B cell (primary cell): ENCODE results near the gene DISP2. TPM values are rescaled to one million over a fixed set of nuclear protein-coding genes. Genes with fewer than 3 reads are reported as not detected.

Source experiments
- ATAC-seq: fragments of 200-7000 bp; cut with Tn5 transposase; one replicate; pipeline ENCODE4 v1.10.0; 2021; ENCODE audit warnings: low read depth, mild to moderate bottlenecking, moderate number of reproducible peaks, moderate library complexity
- CTCF ChIA-PET: fragments of 350-600 bp; sonication (Branson Sonifier 250); formaldehyde crosslinking; loops from one replicate; lab custom pipeline; 2021; ENCODE audit warnings: antibody characterized with exemption, inconsistent platforms; lab: Charles Lee
- POLR2A ChIA-PET: fragments of 350-600 bp; sonication (Branson Sonifier 250); formaldehyde crosslinking; loops from one replicate; lab custom pipeline; 2021; ENCODE audit warnings: antibody characterized with exemption; lab: Charles Lee
- DNase-seq: peaks from one replicate; pipeline ENCODE4 v3.0.0; 2013
- H2AFZ ChIP-seq: 2 replicates; pipeline ENCODE4 v1.6.1; 2012; ENCODE audit warnings: mild to moderate bottlenecking, low read depth, low read length; ENCODE audit not compliant: insufficient read depth, poor library complexity, severe bottlenecking
- H3K27ac ChIP-seq, 2 donors: 1 replicate in 1 of 2; 2 replicates in 1 of 2; pipeline ENCODE4 v1.5.1; 2012 to 2013; ENCODE audit warnings: low read length in 2 of 2, mild to moderate bottlenecking in 2 of 2, moderate library complexity in 1 of 2
- H3K27me3 ChIP-seq, 4 experiments: fragments of 200-600 bp in 1 of 4; sonication (generic) in 1 of 4; replicated peaks in 1 of 4; 1 replicate in 2 of 4; 2 replicates in 2 of 4; pipeline versions ENCODE4 v1.6.1 to v1.7.0; 2013 to 2016; ENCODE audit warnings: low read length in 3 of 4, mild to moderate bottlenecking in 2 of 4, mixed read lengths in 1 of 4, moderate library complexity in 1 of 4; ENCODE audit not compliant: insufficient read depth in 4 of 4, control insufficient read depth in 3 of 4; ENCODE audit errors: control extremely low read depth in 1 of 4
- H3K36me3 ChIP-seq, 2 experiments: replicated peaks in 1 of 2; 1 replicate in 1 of 2; 2 replicates in 1 of 2; pipeline versions ENCODE4 v1.6.1 to v1.7.1; 2013; ENCODE audit warnings: low read length in 1 of 2; ENCODE audit not compliant: insufficient read depth in 2 of 2, control insufficient read depth in 1 of 2; ENCODE audit errors: control extremely low read depth in 1 of 2, extremely low read depth in 1 of 2
- H3K4me1 ChIP-seq, 2 donors: fragments of 200-600 bp in 1 of 2; sonication (generic) in 1 of 2; 1 replicate in 1 of 2; 2 replicates in 1 of 2; pipeline versions ENCODE4 v1.5.1 to v1.6.1; 2013 to 2017; ENCODE audit warnings: low read length in 2 of 2; ENCODE audit not compliant: control insufficient read depth in 2 of 2, insufficient read depth in 2 of 2
- H3K4me2 ChIP-seq: replicated peaks from 2 replicates; pipeline ENCODE3; 2012; ENCODE audit warnings: mild to moderate bottlenecking, low read depth, low read length; ENCODE audit not compliant: poor library complexity, severe bottlenecking
- H3K4me3 ChIP-seq, 5 experiments: fragments of 200-600 bp in 1 of 5; sonication (generic) in 1 of 5; 1 replicate in 3 of 5; 2 replicates in 2 of 5; pipeline versions ENCODE4 v1.5.1 to v1.7.0; 2011 to 2016; ENCODE audit warnings: low read length in 4 of 5, mild to moderate bottlenecking in 4 of 5, low read depth in 2 of 5, control low read depth in 1 of 5, moderate library complexity in 1 of 5; ENCODE audit not compliant: insufficient read depth in 1 of 5; ENCODE audit errors: control extremely low read depth in 1 of 5, extremely low read depth in 1 of 5
- H3K79me2 ChIP-seq: fragments of 200-600 bp; sonication (generic); one replicate; pipeline ENCODE4 v1.6.0; 2016; ENCODE audit warnings: low read length; ENCODE audit not compliant: control insufficient read depth, insufficient read depth
- H3K9ac ChIP-seq: fragments of 200-600 bp; sonication (generic); 2 replicates; pipeline ENCODE4 v1.6.1; 2017; ENCODE audit warnings: mild to moderate bottlenecking, low read length, moderate library complexity
- H3K9me3 ChIP-seq, 3 donors: one replicate each; pipeline versions ENCODE4 v1.6.1 to v1.7.1; 2013; ENCODE audit warnings: low read length in 2 of 3; ENCODE audit not compliant: control insufficient read depth in 2 of 3, insufficient read depth in 1 of 3; ENCODE audit errors: control extremely low read depth in 1 of 3
- H4K20me1 ChIP-seq: 2 replicates; pipeline ENCODE4 v1.6.0; 2012; ENCODE audit warnings: mild to moderate bottlenecking, low read length; ENCODE audit not compliant: insufficient read depth, control insufficient read depth, poor library complexity, severe bottlenecking
- H3K27ac Mint-ChIP-seq: one replicate; pipeline ENCODE4 v1.8.0; 2021; ENCODE audit warnings: mixed read lengths
- H3K27me3 Mint-ChIP-seq: one replicate; pipeline ENCODE4 v1.8.0; 2021; ENCODE audit warnings: mixed read lengths
- H3K4me1 Mint-ChIP-seq: one replicate; pipeline ENCODE4 v1.8.0; 2021; ENCODE audit warnings: mixed read lengths
- H3K4me3 Mint-ChIP-seq: one replicate; pipeline ENCODE4 v1.8.0; 2021; ENCODE audit warnings: mixed read lengths
- H3K9me3 Mint-ChIP-seq: one replicate; pipeline ENCODE4 v1.8.0; 2022; ENCODE audit warnings: mixed read lengths; ENCODE audit not compliant: insufficient read depth
- EZH2 ChIP-seq: IDR thresholded peaks from 2 replicates; pipeline ENCODE4 v1.6.1; 2012; ENCODE audit warnings: borderline replicate concordance, low read depth, mild to moderate bottlenecking, moderate library complexity, low read length; ENCODE audit not compliant: insufficient read depth, poor library complexity, severe bottlenecking
- WGBS: methylation state at CpG from one replicate; pipeline ENCODE4 v1.1.5; 2013; ENCODE audit warnings: missing lambda C conversion rate; ENCODE audit not compliant: insufficient coverage; 5-methylcytosine and 5-hydroxymethylcytosine counted together
- intact Hi-C: fragments of 100-400 bp; cut with micrococcal nuclease; formaldehyde crosslinking; loops from one replicate; pipeline ENCODE4 v1.10.0; 2022
- polyA plus RNA-seq: library from polyadenylated mRNA; depleted of rRNA; stranded (reverse); fragments of >200 nt; gene quantifications from 2 replicates; pipeline ENCODE4 v1.2.3, GENCODE V29; 2012
- total RNA-seq, 2 donors: library from RNA; stranded (reverse); fragments of 120-200 nt in 1 of 2; gene quantifications; 1 replicate in 1 of 2; 2 replicates in 1 of 2; pipeline versions ENCODE4 v1.2.3 to v1.2.4, GENCODE V29; 2013 to 2022
- TF ChIP-seq, protein P1 (sequence below): fragments of 200-600 bp; IDR thresholded peaks from one replicate; pipeline ENCODE4 v1.8.0; 2022; ENCODE audit warnings: antibody characterized with exemption, mild to moderate bottlenecking

The DISP2 gene
- total and polyA plus RNA-seq, 2 donors (not counting 1 experiment from before 2014, with no cell fraction given), result 0.13 to 0.71 TPM

- whole genome bisulfite sequencing, result 87% methylated on average over 3 of the region's 3 CpGs
- H3K4me3 Mint-ChIP-seq, result no peak overlapping the region
Measured at GRCh38 chr15:40310993-40311392, 47.0 kb upstream of the DISP2 start.

More at GRCh38 chr15:40310993-40311392, 47.0 kb upstream of the DISP2 start:
- H3K9me3 ChIP-seq, result no peaks in the 10 kb centered on the region
- H3K9ac ChIP-seq, result no peak overlapping the region
- no peak overlapping the region for H3K27ac ChIP-seq
- ChIA-PET CTCF (interaction anchor here (1.5 to 14.9 kb wide), 11 partner anchors 10 to 95 kb away, joined by 4 to 227 read pairs (median 23); partner anchors contain the start of genes ANKRD63, CCDC9B, INAFM2 and IVD), POLR2A (interaction anchor here (0.6 to 1.5 kb wide), 2 partner anchors 28 to 204 kb away, joined by 3 to 4 read pairs; no protein-coding TSS in a partner anchor)
- peaks cover 0 to 5% (median 3%) of the 10 kb centered on the region in 4 experiments for H3K27me3 ChIP-seq
- H3K36me3 ChIP-seq, result no peaks in the 10 kb centered on the region
- H3K27ac Mint-ChIP-seq, result no peak overlapping the region
- peaks cover 24 to 45% of the 10 kb centered on the region in 2 donors for H3K4me1 ChIP-seq
- no peaks in the 10 kb centered on the region for H3K9me3 Mint-ChIP-seq
- no peak overlapping the region for H3K4me2 ChIP-seq
- DNase-seq (no peak), ATAC-seq (no peak)
- no peak overlapping the region for H3K4me3 ChIP-seq
- no peak overlapping the region for H2AFZ ChIP-seq
- H4K20me1 ChIP-seq, result no peaks in the 10 kb centered on the region
- no peak for TF ChIP-seq EZH2
- TF ChIP-seq, protein P1, sequence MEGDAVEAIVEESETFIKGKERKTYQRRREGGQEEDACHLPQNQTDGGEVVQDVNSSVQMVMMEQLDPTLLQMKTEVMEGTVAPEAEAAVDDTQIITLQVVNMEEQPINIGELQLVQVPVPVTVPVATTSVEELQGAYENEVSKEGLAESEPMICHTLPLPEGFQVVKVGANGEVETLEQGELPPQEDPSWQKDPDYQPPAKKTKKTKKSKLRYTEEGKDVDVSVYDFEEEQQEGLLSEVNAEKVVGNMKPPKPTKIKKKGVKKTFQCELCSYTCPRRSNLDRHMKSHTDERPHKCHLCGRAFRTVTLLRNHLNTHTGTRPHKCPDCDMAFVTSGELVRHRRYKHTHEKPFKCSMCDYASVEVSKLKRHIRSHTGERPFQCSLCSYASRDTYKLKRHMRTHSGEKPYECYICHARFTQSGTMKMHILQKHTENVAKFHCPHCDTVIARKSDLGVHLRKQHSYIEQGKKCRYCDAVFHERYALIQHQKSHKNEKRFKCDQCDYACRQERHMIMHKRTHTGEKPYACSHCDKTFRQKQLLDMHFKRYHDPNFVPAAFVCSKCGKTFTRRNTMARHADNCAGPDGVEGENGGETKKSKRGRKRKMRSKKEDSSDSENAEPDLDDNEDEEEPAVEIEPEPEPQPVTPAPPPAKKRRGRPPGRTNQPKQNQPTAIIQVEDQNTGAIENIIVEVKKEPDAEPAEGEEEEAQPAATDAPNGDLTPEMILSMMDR, result no peak
- H3K4me1 Mint-ChIP-seq, result peaks cover 44% of the 10 kb centered on the region
- H3K79me2 ChIP-seq, result peaks cover 24% of the 10 kb centered on the region
- H3K27me3 Mint-ChIP-seq, result peaks cover 8% of the 10 kb centered on the region
- intact Hi-C loops, result loop anchor here (1.0 kb wide), 1 partner anchor 32 kb away; no protein-coding TSS in a partner anchor
